Measurements from ENCODE around the gene SPTLC1.
"Not testable (repeated sequence)": the region's sequence is repeated elsewhere in the genome, so short reads cannot be mapped to it uniquely, and the experiment has no call there.

The SPTLC1 gene

GRCh38 chr9:92140074-92140753 lies 25.0 kb upstream of the SPTLC1 start:
- Histone ChIP-seq H3K27me3 (ENCODE audit: control insufficient read depth, insufficient read depth, low read length) (peaks cover 25% of the 10 kb centered on the region), H3K9ac (ENCODE audit: low read length) (no peak overlapping the region), H3K4me1 (ENCODE audit: control insufficient read depth, insufficient read depth, low read length) (peaks cover 10% of the 10 kb centered on the region; the same call in 1 of the 2 replicates), H3K4me3 (ENCODE audit: low read depth, low read length) (peak overlapping the region; percentile 61), H3K27ac (ENCODE audit: low read depth, low read length) (no peak overlapping the region), H3K36me3 (ENCODE audit: control insufficient read depth, insufficient read depth, low read length) (no peaks in the 10 kb centered on the region), H3K9me3 (ENCODE audit: control insufficient read depth, insufficient read depth, low read depth, low read length) (no peaks in the 10 kb centered on the region)

- not testable (repeated sequence) for H3K4me3 ChIP-seq (ENCODE audit: low read depth, low read length); H3K9me3 ChIP-seq (ENCODE audit: control insufficient read depth, insufficient read depth, low read depth, low read length); H3K9ac ChIP-seq (ENCODE audit: low read length); H3K27ac ChIP-seq (ENCODE audit: low read depth, low read length); H3K36me3 ChIP-seq (ENCODE audit: control insufficient read depth, insufficient read depth, low read length)
- Histone ChIP-seq H3K4me1 (ENCODE audit: control insufficient read depth, insufficient read depth, low read length) (peaks cover 18% of the 10 kb centered on the region; the same call in 1 of the 2 replicates), H3K27me3 (ENCODE audit: control insufficient read depth, insufficient read depth, low read length) (peaks cover 25% of the 10 kb centered on the region)
Measured at GRCh38 chr9:92138960-92139540, 23.8 kb upstream of the SPTLC1 start.

GRCh38 chr9:92138157-92138959 lies 23.1 kb upstream of the SPTLC1 start:
- peak overlapping the region; percentile 32; the same call in 1 of the 2 replicates for H3K4me3 ChIP-seq (ENCODE audit: low read depth, low read length)
- H3K27ac ChIP-seq (ENCODE audit: low read depth, low read length), result no peak overlapping the region
- no peaks in the 10 kb centered on the region for H3K36me3 ChIP-seq (ENCODE audit: control insufficient read depth, insufficient read depth, low read length)
- no peak overlapping the region for H3K9ac ChIP-seq (ENCODE audit: low read length)
- no peaks in the 10 kb centered on the region for H3K9me3 ChIP-seq (ENCODE audit: control insufficient read depth, insufficient read depth, low read depth, low read length)
- peaks cover 20% of the 10 kb centered on the region; the same call in 1 of the 2 replicates for H3K4me1 ChIP-seq (ENCODE audit: control insufficient read depth, insufficient read depth, low read length)
- peaks cover 25% of the 10 kb centered on the region for H3K27me3 ChIP-seq (ENCODE audit: control insufficient read depth, insufficient read depth, low read length)

DNA sequence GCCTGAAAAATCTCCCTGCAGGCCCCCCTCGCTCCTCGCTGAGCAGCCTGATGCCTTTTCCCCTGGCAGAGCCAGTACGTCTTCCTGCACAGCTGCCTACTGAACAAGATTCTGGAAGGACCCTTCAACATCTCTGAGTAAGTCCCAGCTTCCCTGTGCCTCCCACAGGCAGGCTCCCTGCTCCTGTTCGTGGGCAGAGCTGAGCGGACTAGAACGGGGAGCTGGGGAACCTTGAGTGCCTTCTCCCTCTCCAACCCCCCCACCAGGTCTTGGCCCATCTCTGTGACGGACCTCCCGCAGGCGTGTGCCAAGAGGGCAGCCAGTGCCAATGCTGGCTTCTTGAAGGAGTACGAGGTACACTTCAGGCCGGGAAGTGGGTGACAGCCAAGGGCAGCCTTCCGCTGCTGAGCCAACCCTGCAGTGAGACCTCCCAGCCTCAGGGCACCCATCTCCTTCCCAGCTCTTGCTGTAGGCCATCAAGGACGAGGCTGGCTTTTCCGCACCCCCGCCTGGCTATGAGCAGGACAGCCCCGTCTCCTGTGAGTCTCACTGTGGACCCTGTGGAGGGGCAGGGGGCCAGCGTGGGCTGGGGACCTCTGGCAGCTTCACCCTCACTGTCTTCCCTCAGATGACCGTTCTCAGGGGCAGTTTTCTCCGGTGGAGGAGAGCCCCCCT lies 21.1 kb upstream of the SPTLC1 start:
- H3K4me1 ChIP-seq (ENCODE audit: control insufficient read depth, insufficient read depth, low read length), result peaks cover 17% of the 10 kb centered on the region; the same call in 1 of the 2 replicates
- no peak overlapping the region for H3K9ac ChIP-seq (ENCODE audit: low read length)
- H3K9me3 ChIP-seq (ENCODE audit: control insufficient read depth, insufficient read depth, low read depth, low read length), result no peaks in the 10 kb centered on the region
- H3K4me3 ChIP-seq (ENCODE audit: low read depth, low read length), result no peak overlapping the region
- no peaks in the 10 kb centered on the region for H3K36me3 ChIP-seq (ENCODE audit: control insufficient read depth, insufficient read depth, low read length)
- no peak overlapping the region for H3K27ac ChIP-seq (ENCODE audit: low read depth, low read length)
- H3K27me3 ChIP-seq (ENCODE audit: control insufficient read depth, insufficient read depth, low read length), result peaks cover 10% of the 10 kb centered on the region

- Histone ChIP-seq H3K9ac (ENCODE audit: low read length) (no peak overlapping the region), H3K4me1 (ENCODE audit: control insufficient read depth, insufficient read depth, low read length) (peaks cover 12% of the 10 kb centered on the region; the same call in 1 of the 2 replicates), H3K4me3 (ENCODE audit: low read depth, low read length) (no peak overlapping the region)
Measured at GRCh38 chr9:92135576-92135975, 20.4 kb upstream of the SPTLC1 start.

GRCh38 chr9:92133949-92134604 lies 18.9 kb upstream of the SPTLC1 start:
- no peaks in the 10 kb centered on the region for H3K36me3 ChIP-seq (ENCODE audit: control insufficient read depth, insufficient read depth, low read length)
- H3K9ac ChIP-seq (ENCODE audit: low read length), result no peak overlapping the region
- no peaks in the 10 kb centered on the region; the same call in 1 of the 2 replicates for H3K27me3 ChIP-seq (ENCODE audit: control insufficient read depth, insufficient read depth, low read length)
- no peaks in the 10 kb centered on the region for H3K9me3 ChIP-seq (ENCODE audit: control insufficient read depth, insufficient read depth, low read depth, low read length)
- peak overlapping the region; percentile 38 for H3K4me3 ChIP-seq (ENCODE audit: low read depth, low read length)
- H3K4me1 ChIP-seq (ENCODE audit: control insufficient read depth, insufficient read depth, low read length), result peaks cover 10% of the 10 kb centered on the region; the same call in 1 of the 2 replicates
- no peak overlapping the region for H3K27ac ChIP-seq (ENCODE audit: low read depth, low read length)

More at GRCh38 chr9:92135576-92135975, 20.4 kb upstream of the SPTLC1 start:
- Histone ChIP-seq H3K36me3 (ENCODE audit: control insufficient read depth, insufficient read depth, low read length) (no peaks in the 10 kb centered on the region), H3K9me3 (ENCODE audit: control insufficient read depth, insufficient read depth, low read depth, low read length) (no peaks in the 10 kb centered on the region), H3K27me3 (ENCODE audit: control insufficient read depth, insufficient read depth, low read length) (peaks cover 3% of the 10 kb centered on the region), H3K27ac (ENCODE audit: low read depth, low read length) (no peak overlapping the region)

DNA sequence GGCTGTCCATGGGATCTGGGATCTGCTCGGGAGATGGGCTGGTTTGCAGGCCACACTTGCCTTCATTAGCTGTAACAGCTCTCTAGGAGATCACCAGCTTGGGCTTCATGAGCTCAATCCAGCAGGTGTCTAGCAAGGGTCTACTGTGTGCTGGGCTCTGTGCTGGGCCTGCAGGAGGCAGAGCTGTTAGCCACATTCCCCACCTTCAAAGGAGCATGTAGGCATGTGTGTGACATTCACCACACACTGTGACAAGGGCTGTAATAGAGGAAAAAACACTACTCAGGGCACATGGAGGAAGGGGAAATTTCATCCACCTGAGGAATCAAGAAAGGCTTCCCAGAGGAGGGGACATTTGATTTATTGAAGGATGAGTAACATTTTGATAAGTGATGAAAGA lies 17.7 kb upstream of the SPTLC1 start:
- not testable (repeated sequence) for H3K9ac ChIP-seq (ENCODE audit: low read length); H3K27ac ChIP-seq (ENCODE audit: low read depth, low read length); H3K36me3 ChIP-seq (ENCODE audit: control insufficient read depth, insufficient read depth, low read length); H3K9me3 ChIP-seq (ENCODE audit: control insufficient read depth, insufficient read depth, low read depth, low read length); H3K4me3 ChIP-seq (ENCODE audit: low read depth, low read length); H3K27me3 ChIP-seq (ENCODE audit: control insufficient read depth, insufficient read depth, low read length)
- H3K4me1 ChIP-seq (ENCODE audit: control insufficient read depth, insufficient read depth, low read length), result peaks cover 10% of the 10 kb centered on the region; the same call in 1 of the 2 replicates

- Histone ChIP-seq H3K9ac (ENCODE audit: low read length) (no peak overlapping the region), H3K27ac (ENCODE audit: low read depth, low read length) (no peak overlapping the region), H3K27me3 (ENCODE audit: control insufficient read depth, insufficient read depth, low read length) (no peaks in the 10 kb centered on the region; the same call in 1 of the 2 replicates), H3K4me1 (ENCODE audit: control insufficient read depth, insufficient read depth, low read length) (peaks cover 10% of the 10 kb centered on the region; the same call in 1 of the 2 replicates), H3K36me3 (ENCODE audit: control insufficient read depth, insufficient read depth, low read length) (no peaks in the 10 kb centered on the region), H3K4me3 (ENCODE audit: low read depth, low read length) (no peak overlapping the region), H3K9me3 (ENCODE audit: control insufficient read depth, insufficient read depth, low read depth, low read length) (no peaks in the 10 kb centered on the region)
Measured at GRCh38 chr9:92132501-92132900, 17.3 kb upstream of the SPTLC1 start.

DNA sequence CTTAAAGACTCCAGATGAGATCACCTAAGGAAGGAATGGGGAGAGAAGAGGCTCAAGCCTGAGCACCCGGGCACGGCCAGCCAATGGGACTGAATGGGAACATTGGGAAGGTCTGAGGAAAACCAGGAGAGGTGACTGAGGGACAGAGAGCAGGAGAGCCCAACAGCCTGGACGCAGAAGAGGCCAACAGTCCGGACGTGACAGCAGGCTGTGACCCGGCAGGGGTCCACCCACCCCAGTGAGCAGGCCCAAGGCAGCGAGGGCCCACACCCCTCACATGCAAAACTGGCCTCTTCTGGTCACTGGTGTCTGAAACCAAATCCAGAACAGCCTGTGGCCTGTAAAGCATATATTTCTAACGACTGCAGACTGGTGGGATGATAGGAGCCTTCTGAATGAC lies 7.6 kb upstream of the SPTLC1 start:
- no peaks in the 10 kb centered on the region for H3K9me3 ChIP-seq (ENCODE audit: control insufficient read depth, insufficient read depth, low read depth, low read length)
- no peak overlapping the region for H3K9ac ChIP-seq (ENCODE audit: low read length)
- no peak overlapping the region for H3K27ac ChIP-seq (ENCODE audit: low read depth, low read length)
- no peaks in the 10 kb centered on the region for H3K27me3 ChIP-seq (ENCODE audit: control insufficient read depth, insufficient read depth, low read length)
- no peak overlapping the region for H3K4me3 ChIP-seq (ENCODE audit: low read depth, low read length)
- H3K36me3 ChIP-seq (ENCODE audit: control insufficient read depth, insufficient read depth, low read length), result no peaks in the 10 kb centered on the region
- H3K4me1 ChIP-seq (ENCODE audit: control insufficient read depth, insufficient read depth, low read length), result peaks cover 5% of the 10 kb centered on the region; the same call in 1 of the 2 replicates

DNA sequence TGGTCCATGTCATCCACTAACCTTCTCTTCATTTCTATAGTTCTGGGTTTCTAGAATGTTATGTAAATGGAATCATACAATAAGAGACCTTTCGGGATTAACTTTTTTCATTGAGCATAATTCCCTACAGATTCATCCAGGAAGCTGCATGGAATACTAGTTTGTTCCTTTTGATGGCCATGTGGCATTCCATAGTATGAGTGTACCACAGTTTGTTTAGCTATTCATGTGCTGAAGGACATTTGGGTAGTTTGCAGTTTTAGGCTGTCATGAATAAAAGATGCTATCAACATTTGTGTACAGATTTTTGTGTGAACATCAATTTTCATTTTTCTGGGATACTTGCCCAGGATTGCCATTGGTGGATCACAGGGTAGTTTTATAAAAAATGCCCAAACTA lies 6.8 kb upstream of the SPTLC1 start:
- H3K9me3 ChIP-seq (ENCODE audit: control insufficient read depth, insufficient read depth, low read depth, low read length), result no peaks in the 10 kb centered on the region
- H3K9ac ChIP-seq (ENCODE audit: low read length), result no peak overlapping the region
- no peak overlapping the region for H3K4me3 ChIP-seq (ENCODE audit: low read depth, low read length)
- peaks cover 5% of the 10 kb centered on the region; the same call in 1 of the 2 replicates for H3K4me1 ChIP-seq (ENCODE audit: control insufficient read depth, insufficient read depth, low read length)
- no peaks in the 10 kb centered on the region for H3K27me3 ChIP-seq (ENCODE audit: control insufficient read depth, insufficient read depth, low read length)
- H3K36me3 ChIP-seq (ENCODE audit: control insufficient read depth, insufficient read depth, low read length), result no peaks in the 10 kb centered on the region
- no peak overlapping the region for H3K27ac ChIP-seq (ENCODE audit: low read depth, low read length)

All from HUES6 (cell line).